Epithelial cell of umbilical artery (primary cell): ENCODE data around the gene SLC2A2. TPM values are rescaled to one million over a fixed set of nuclear protein-coding genes. Genes with fewer than 3 reads are reported as not detected.

Experiments
- total RNA-seq: library from RNA; depleted of rRNA; stranded (reverse); fragments of >200 nt; gene quantifications from 2 replicates; pipeline ENCODE4 v1.2.3, GENCODE V29; 2014

Gene SLC2A2
- total RNA-seq: not detected in 2 replicates

GRCh38 chr3:171026597-171027293 lies at the start of gene SLC2A2:
Gene SLC2A2 (minus strand): TSS chr3:171026720. CDS start chr3:171026670, 50 bp downstream.

Other genes with a start within 250 kb of the SLC2A2 start
- gene RPL22L1, start 156.5 kb downstream of the SLC2A2 start, total RNA-seq: 309 and 487 TPM in 2 replicates
- gene EIF5A2, start 118.1 kb downstream of the SLC2A2 start, total RNA-seq: 3.6 and 5.8 TPM in 2 replicates